ENCODE measurements around the gene COL23A1. TPM values are rescaled to one million over a fixed set of nuclear protein-coding genes. Genes with fewer than 3 reads are reported as not detected.

The COL23A1 gene
- total RNA-seq, 4 donors from 2014 or later: 7.9 to 20.4 (median 12.0) TPM

DNA sequence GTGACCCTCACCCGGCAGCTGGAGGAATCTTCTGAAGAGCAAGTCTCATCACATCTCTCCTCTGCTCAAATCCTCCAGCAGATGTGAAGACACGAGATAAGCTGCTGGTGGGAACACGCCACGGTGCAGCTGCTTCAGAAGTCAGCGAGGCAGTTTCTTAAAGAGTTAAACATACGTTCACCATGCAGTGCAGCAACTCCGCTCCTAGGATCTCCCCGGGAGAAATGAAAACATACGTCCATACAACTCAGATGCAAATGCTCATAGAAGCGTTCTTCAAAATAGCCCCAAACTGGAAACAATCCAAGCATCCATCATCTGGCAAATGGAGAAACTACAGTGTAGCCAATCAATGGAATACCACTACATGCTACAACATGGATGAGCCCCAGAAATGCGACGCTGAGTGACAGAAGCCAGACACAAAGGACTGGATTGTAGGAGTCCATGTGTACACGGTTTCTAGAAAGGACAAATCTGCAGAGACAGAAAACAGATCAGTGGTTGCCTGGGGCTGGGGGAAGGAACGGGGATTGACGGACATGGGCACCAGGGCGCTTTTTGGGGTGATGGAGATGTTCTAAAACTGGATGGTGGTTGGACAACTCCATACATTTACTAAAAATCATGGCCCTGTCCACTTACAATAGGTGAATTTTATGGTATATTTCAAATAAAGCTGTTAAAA lies 150.6 kb downstream of the COL23A1 start:
- Histone ChIP-seq H3K9me3 (no peaks in the 10 kb centered on the region), H3K36me3 (no peaks in the 10 kb centered on the region), H3K27ac (no peak overlapping the region), H3K27me3 (no peaks in the 10 kb centered on the region), H3K4me3 (no peak overlapping the region), H3K4me1 (no peaks in the 10 kb centered on the region)
- 60 to 62% methylated on average over 16 of the region's 16 CpGs for WGBS, 2 donors
- no peak for DNase-seq (ENCODE audit: low spot score in 2 of 2)
- TF ChIP-seq, protein P1, sequence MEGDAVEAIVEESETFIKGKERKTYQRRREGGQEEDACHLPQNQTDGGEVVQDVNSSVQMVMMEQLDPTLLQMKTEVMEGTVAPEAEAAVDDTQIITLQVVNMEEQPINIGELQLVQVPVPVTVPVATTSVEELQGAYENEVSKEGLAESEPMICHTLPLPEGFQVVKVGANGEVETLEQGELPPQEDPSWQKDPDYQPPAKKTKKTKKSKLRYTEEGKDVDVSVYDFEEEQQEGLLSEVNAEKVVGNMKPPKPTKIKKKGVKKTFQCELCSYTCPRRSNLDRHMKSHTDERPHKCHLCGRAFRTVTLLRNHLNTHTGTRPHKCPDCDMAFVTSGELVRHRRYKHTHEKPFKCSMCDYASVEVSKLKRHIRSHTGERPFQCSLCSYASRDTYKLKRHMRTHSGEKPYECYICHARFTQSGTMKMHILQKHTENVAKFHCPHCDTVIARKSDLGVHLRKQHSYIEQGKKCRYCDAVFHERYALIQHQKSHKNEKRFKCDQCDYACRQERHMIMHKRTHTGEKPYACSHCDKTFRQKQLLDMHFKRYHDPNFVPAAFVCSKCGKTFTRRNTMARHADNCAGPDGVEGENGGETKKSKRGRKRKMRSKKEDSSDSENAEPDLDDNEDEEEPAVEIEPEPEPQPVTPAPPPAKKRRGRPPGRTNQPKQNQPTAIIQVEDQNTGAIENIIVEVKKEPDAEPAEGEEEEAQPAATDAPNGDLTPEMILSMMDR (IDR thresholded peaks at IDR 0.05): no peak
- TF ChIP-seq EP300 (IDR thresholded peaks at IDR 0.05) (no peak), POLR2A (IDR thresholded peaks at IDR 0.05) (no peak)

- 81 to 83% methylated on average over 6 of the region's 6 CpGs for WGBS, 2 donors
- no peak for DNase-seq (ENCODE audit: low spot score in 2 of 2)
- H3K27ac ChIP-seq: no peak overlapping the region
- TF ChIP-seq POLR2A (IDR thresholded peaks at IDR 0.05): no peak
- TF ChIP-seq EP300 (IDR thresholded peaks at IDR 0.05): no peak
- no peak overlapping the region for H3K4me3 ChIP-seq
- H3K36me3 ChIP-seq: no peaks in the 10 kb centered on the region
- H3K4me1 ChIP-seq: no peaks in the 10 kb centered on the region
- no peaks in the 10 kb centered on the region for H3K9me3 ChIP-seq
- H3K27me3 ChIP-seq: no peaks in the 10 kb centered on the region
These were observed 151.4 kb downstream of the COL23A1 start for GRCh38 chr5:178438796-178439195.

GRCh38 chr5:178437386-178438075 lies 152.7 kb downstream of the COL23A1 start:
- Histone ChIP-seq H3K36me3 (no peaks in the 10 kb centered on the region), H3K4me1 (no peaks in the 10 kb centered on the region), H3K27me3 (no peaks in the 10 kb centered on the region), H3K4me3 (no peak overlapping the region), H3K27ac (no peak overlapping the region), H3K9me3 (no peaks in the 10 kb centered on the region)
- TF ChIP-seq POLR2A (IDR thresholded peaks at IDR 0.05) (no peak), EP300 (IDR thresholded peaks at IDR 0.05) (no peak)
- TF ChIP-seq, protein P1 (IDR thresholded peaks at IDR 0.05): no peak
- no peak for DNase-seq (ENCODE audit: low spot score in 2 of 2)
- WGBS, 2 donors: 87 to 92% methylated on average over 7 to 8 of the region's 8 CpGs

DNA sequence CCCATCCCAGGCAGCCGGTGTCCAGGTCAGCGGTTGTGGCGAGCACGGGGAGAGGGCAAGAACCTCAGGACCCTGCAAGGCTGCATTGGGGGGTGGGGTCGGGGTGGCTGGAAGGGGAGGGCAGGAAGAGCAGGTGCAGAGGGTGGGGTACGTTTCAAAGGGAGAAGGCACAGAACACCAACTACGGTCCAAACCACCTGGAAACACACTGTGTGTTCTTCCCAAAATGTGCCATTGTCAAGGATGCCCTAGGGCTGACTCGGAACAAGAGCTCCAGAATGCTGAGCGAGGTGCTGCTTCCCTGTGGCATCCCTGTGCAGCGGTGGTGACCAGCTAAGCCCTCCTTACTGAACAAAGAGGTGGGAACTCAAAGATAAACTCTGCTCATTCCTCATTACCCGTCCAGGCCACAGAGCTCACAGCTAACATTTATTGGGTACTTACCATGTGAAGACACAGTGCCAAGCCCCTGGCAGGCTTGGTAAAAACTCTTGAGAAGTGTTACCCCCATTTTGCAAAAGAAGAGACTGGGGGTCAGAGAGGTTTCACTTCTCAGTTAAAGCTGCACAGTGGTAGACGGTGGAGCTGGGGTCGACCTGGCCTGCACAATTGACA lies 153.8 kb downstream of the COL23A1 start:
- DNase-seq (ENCODE audit: low spot score in 2 of 2): no peak
- no peaks in the 10 kb centered on the region for H3K36me3 ChIP-seq
- peaks cover 0 to 3% (median 0%) of the 10 kb centered on the region in 4 donors for H3K9me3 ChIP-seq
- H3K4me3 ChIP-seq: no peak overlapping the region
- H3K4me1 ChIP-seq: no peaks in the 10 kb centered on the region
- TF ChIP-seq EP300 (IDR thresholded peaks at IDR 0.05): no peak
- no peak for TF ChIP-seq POLR2A (IDR thresholded peaks at IDR 0.05)
- TF ChIP-seq, protein P1 (IDR thresholded peaks at IDR 0.05): no peak
- no peak overlapping the region for H3K27ac ChIP-seq
- no peaks in the 10 kb centered on the region for H3K27me3 ChIP-seq
- 82 to 85% methylated on average over 12 to 13 of the region's 13 CpGs for WGBS, 2 donors

DNA sequence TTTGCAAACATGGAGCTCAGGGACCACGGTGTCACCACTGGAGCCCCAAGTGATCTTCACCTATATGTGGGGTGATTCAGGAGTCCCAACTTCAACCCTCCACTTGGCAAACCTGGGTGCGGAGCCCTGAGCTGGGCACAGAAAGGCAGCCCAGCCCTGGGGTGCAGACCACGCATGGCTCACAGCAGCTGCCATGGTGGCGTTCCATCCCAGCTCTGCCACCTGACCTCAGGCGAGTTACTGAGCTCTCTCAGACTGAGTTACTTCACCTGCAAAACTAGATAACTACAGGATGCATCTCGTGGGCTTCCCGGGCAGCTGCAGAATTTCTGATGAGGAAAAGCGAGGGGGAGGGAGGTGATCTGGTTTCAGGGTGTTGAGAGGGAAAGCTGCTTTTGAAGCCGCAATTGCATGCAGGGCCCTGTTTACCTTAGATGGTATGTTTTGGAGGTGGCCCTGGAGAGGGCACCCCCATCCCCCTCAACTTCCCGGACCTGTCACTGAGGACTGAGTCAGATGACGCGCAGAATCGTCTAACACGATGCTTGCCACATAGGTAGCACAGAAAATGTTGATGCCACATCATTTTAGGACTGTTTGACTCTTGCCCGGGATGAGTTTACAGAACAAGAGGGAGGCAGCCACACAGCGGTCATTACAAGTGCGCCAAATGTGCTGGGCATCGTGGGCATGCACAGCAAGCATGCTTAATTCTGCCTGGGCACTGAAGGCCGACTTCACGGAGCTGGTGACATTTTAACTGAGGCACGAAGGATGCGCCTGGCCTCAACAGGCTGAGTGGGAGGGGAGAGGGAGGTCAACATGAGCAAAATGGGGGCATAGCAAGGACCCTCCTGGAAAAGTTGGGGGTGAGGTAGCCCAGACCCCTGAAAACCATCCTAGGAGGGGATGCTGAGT lies 154.6 kb downstream of the COL23A1 start:
- 86 to 91% methylated on average over 22 of the region's 22 CpGs for WGBS, 2 donors
- no peaks in the 10 kb centered on the region for H3K36me3 ChIP-seq
- no peak overlapping the region for H3K27ac ChIP-seq
- H3K27me3 ChIP-seq: no peaks in the 10 kb centered on the region
- no peak overlapping the region for H3K4me3 ChIP-seq
- TF ChIP-seq POLR2A (IDR thresholded peaks at IDR 0.05) (no peak), EP300 (IDR thresholded peaks at IDR 0.05) (no peak)
- TF ChIP-seq, protein P1 (IDR thresholded peaks at IDR 0.05): no peak
- H3K9me3 ChIP-seq: peaks cover 0 to 10% (median 0%) of the 10 kb centered on the region in 4 donors
- no peak for DNase-seq (ENCODE audit: low spot score in 2 of 2)
- H3K4me1 ChIP-seq: no peaks in the 10 kb centered on the region

Data from tibial nerve (tissue), 4 donors.